Neural progenitor cell (in vitro differentiated cells): ENCODE results near the gene SPACA7. TPM values are rescaled to one million over a fixed set of nuclear protein-coding genes. Genes with fewer than 3 reads are reported as not detected.

Experiments
- DNase-seq: peaks from one replicate; pipeline ENCODE4 v3.0.0-alpha.2; 2016; ENCODE audit warnings: low spot score
- H2AFZ ChIP-seq: fragments of 200-600 bp; sonication (generic); replicated peaks from 2 replicates; pipeline ENCODE4 v1.6.1; 2016; ENCODE audit warnings: antibody characterized with exemption
- H3F3A ChIP-seq: fragments of 200-600 bp; sonication (generic); 2 replicates; pipeline ENCODE4 v1.6.1; 2016; ENCODE audit warnings: antibody characterized with exemption, low read depth
- H3K27ac ChIP-seq: fragments of 200-600 bp; sonication (generic); 2 replicates; pipeline ENCODE4 v1.5.1; 2016; ENCODE audit warnings: mild to moderate bottlenecking
- H3K27me3 ChIP-seq: fragments of 200-600 bp; sonication (generic); 2 replicates; pipeline ENCODE4 v1.6.1; 2016; ENCODE audit warnings: mild to moderate bottlenecking, moderate library complexity
- H3K36me3 ChIP-seq: fragments of 200-600 bp; sonication (generic); 2 replicates; pipeline ENCODE4 v1.5.1; 2016
- H3K4me1 ChIP-seq: fragments of 200-600 bp; sonication (generic); 2 replicates; pipeline ENCODE4 v1.6.1; 2016; ENCODE audit warnings: mixed run types
- H3K4me2 ChIP-seq: fragments of 200-600 bp; sonication (generic); 2 replicates; pipeline ENCODE4 v1.6.1; 2016
- H3K4me3 ChIP-seq: fragments of 200-600 bp; sonication (generic); 2 replicates; pipeline ENCODE4 v1.5.1; 2016
- H3K79me2 ChIP-seq: fragments of 200-600 bp; sonication (generic); 2 replicates; pipeline ENCODE4 v1.6.1; 2016; ENCODE audit warnings: low read depth
- H3K9ac ChIP-seq: fragments of 200-600 bp; sonication (generic); 2 replicates; pipeline ENCODE4 v1.6.1; 2016
- H3K9me3 ChIP-seq: fragments of 200-600 bp; sonication (generic); 2 replicates; pipeline ENCODE4 v1.5.1; 2016; ENCODE audit warnings: low read depth
- H4K20me1 ChIP-seq: fragments of 200-600 bp; sonication (generic); 2 replicates; pipeline ENCODE4 v1.6.1; 2016; ENCODE audit warnings: low read depth
- H3K27ac Mint-ChIP-seq: 3 replicates; pipeline ENCODE4 v1.8.0; 2021; ENCODE audit warnings: mixed read lengths
- H3K27me3 Mint-ChIP-seq: 2 replicates; pipeline ENCODE4 v1.8.0; 2022; ENCODE audit warnings: low read depth, mild to moderate bottlenecking, inconsistent platforms, moderate library complexity, mixed read lengths; ENCODE audit not compliant: insufficient read depth
- H3K36me3 Mint-ChIP-seq: 3 replicates; pipeline ENCODE4 v1.8.0; 2021; ENCODE audit warnings: mixed read lengths
- H3K4me1 Mint-ChIP-seq: 3 replicates; pipeline ENCODE4 v1.8.0; 2021; ENCODE audit warnings: mixed read lengths
- H3K4me3 Mint-ChIP-seq: 3 replicates; pipeline ENCODE4 v1.8.0; 2021; ENCODE audit warnings: mild to moderate bottlenecking, moderate library complexity, mixed read lengths
- H3K9me3 Mint-ChIP-seq: 3 replicates; pipeline ENCODE4 v1.8.0; 2020; ENCODE audit warnings: mixed read lengths
- EZH2 ChIP-seq: fragments of 200-600 bp; sonication (generic); IDR thresholded peaks from 2 replicates; pipeline ENCODE4 v1.6.1; 2017; ENCODE audit warnings: antibody characterized with exemption, mild to moderate bottlenecking, moderate library complexity
- EZH2phosphoT487 ChIP-seq: fragments of 200-600 bp; sonication (generic); IDR thresholded peaks from 2 replicates; pipeline ENCODE4 v1.6.1; 2017; ENCODE audit warnings: antibody characterized with exemption
- total RNA-seq: library from RNA; depleted of rRNA; stranded (reverse); fragments of >200 nt; gene quantifications from 2 replicates; pipeline ENCODE4 v1.2.3, GENCODE V29; 2015; ENCODE audit warnings: low replicate concordance
- TF ChIP-seq, protein P1 (sequence below): fragments of 200-600 bp; sonication (generic); IDR thresholded peaks from 2 replicates; pipeline ENCODE4 v1.5.1; 2017; ENCODE audit warnings: antibody characterized with exemption, mild to moderate bottlenecking

The SPACA7 gene
- total RNA-seq, 1 donor from 2014 or later = not detected

DNA sequence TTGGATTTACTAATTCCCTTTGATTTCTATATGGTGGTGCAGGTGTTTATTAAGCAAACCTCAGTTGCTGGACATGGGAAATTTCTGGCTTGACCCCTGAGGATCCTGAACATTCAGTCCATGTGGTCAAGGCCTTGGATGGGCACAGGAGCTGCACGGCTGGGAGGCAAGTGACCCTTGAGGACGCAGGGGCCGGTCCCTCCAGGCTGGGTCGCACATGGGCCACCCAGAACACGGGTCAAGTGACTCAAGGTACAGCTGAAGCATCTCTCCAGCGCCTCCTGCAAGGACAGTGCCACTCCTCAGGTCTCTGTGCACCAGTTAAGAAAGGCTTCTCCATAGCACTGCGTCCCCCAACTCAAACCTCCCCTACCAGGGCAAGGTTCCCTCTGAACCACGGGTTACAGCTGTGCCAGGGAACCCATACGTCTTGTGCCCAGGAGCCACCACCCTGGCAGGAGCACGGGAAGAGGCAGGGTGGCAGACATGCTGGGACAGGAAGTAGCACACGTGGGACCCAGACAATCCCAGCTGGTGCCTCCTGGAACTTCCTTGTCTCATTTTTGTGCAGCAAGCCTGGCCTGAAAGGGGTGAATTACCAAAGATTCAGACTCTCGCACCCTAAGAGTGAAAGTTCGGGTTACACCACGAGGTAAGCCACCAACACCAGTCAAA is 93.1 kb downstream of the SPACA7 start:
- DNase-seq = no peak
- no peak overlapping the region for H3K27ac Mint-ChIP-seq
- H3K9ac ChIP-seq = no peak overlapping the region
- no peak overlapping the region for H3K27ac ChIP-seq
- no peaks in the 10 kb centered on the region for H3K4me1 ChIP-seq
- H2AFZ ChIP-seq = no peak overlapping the region
- H3K4me3 Mint-ChIP-seq = no peak overlapping the region
- no peaks in the 10 kb centered on the region for H3K9me3 ChIP-seq
- no peaks in the 10 kb centered on the region for H3K36me3 ChIP-seq
- H3K36me3 Mint-ChIP-seq = no peaks in the 10 kb centered on the region
- no peaks in the 10 kb centered on the region for H3K79me2 ChIP-seq
- H3K4me3 ChIP-seq = no peak overlapping the region
- no peaks in the 10 kb centered on the region for H4K20me1 ChIP-seq
- H3K9me3 Mint-ChIP-seq = peaks cover 10% of the 10 kb centered on the region
- no peaks in the 10 kb centered on the region for H3K27me3 Mint-ChIP-seq
- H3K4me2 ChIP-seq = no peak overlapping the region
- no peaks in the 10 kb centered on the region for H3K4me1 Mint-ChIP-seq
- no peak for TF ChIP-seq EZH2
- TF ChIP-seq, protein P1, sequence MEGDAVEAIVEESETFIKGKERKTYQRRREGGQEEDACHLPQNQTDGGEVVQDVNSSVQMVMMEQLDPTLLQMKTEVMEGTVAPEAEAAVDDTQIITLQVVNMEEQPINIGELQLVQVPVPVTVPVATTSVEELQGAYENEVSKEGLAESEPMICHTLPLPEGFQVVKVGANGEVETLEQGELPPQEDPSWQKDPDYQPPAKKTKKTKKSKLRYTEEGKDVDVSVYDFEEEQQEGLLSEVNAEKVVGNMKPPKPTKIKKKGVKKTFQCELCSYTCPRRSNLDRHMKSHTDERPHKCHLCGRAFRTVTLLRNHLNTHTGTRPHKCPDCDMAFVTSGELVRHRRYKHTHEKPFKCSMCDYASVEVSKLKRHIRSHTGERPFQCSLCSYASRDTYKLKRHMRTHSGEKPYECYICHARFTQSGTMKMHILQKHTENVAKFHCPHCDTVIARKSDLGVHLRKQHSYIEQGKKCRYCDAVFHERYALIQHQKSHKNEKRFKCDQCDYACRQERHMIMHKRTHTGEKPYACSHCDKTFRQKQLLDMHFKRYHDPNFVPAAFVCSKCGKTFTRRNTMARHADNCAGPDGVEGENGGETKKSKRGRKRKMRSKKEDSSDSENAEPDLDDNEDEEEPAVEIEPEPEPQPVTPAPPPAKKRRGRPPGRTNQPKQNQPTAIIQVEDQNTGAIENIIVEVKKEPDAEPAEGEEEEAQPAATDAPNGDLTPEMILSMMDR = no peak
- no peak for TF ChIP-seq EZH2phosphoT487
- H3F3A ChIP-seq = no peaks in the 10 kb centered on the region
- no peaks in the 10 kb centered on the region for H3K27me3 ChIP-seq

DNA sequence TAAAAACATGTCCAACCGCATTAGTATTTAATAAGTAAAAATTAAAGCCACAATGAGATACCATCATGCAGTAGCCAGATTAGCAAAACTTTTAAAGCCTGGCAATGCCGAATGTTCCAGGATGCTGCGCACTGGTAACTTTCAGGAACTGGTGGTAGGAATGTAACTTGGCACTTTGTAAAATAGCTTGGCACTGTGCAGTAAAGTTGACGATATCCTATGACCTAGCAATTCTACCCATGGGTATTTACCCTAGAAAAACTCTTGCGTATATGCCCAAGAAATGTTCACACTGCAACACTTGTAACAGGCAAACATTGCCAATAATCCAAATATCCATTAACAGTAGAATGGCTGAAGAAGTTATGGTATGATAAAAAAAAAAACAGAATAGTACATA is 97.7 kb downstream of the SPACA7 start:
- Histone ChIP-seq H3K36me3 (no peaks in the 10 kb centered on the region), H2AFZ (no peak overlapping the region), H3F3A (no peaks in the 10 kb centered on the region), H3K9ac (no peak overlapping the region), H3K4me1 (no peaks in the 10 kb centered on the region), H4K20me1 (no peaks in the 10 kb centered on the region), H3K79me2 (no peaks in the 10 kb centered on the region), H3K4me3 (no peak overlapping the region), H3K9me3 (no peaks in the 10 kb centered on the region), H3K4me2 (no peak overlapping the region), H3K27ac (no peak overlapping the region), H3K27me3 (no peaks in the 10 kb centered on the region)
- Mint-ChIP-seq H3K4me1 (no peaks in the 10 kb centered on the region), H3K4me3 (no peak overlapping the region), H3K9me3 (peaks cover 10% of the 10 kb centered on the region), H3K27ac (no peak overlapping the region), H3K27me3 (no peaks in the 10 kb centered on the region), H3K36me3 (no peaks in the 10 kb centered on the region)
- DNase-seq = no peak
- TF ChIP-seq EZH2 (no peak), EZH2phosphoT487 (no peak)
- TF ChIP-seq, protein P1 = no peak

DNA sequence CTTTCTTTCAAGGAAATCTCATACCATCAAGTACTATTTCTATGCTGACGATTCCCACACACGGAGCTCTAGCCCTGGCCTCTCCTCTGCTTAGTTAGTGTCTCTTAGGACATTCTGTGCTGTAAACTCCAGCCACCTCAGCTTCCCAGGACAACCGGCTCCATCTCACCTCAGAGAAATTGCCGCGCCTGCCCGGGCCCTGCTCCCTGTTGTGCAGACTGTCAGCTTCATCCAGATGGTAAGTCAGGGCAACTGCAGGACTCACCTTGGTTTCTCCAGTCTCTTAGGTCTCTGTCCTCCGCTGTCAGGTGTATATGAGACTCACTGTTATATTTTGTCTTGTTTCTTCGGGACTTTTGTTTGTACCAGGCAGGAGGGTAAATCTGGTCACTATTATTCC is 98.7 kb downstream of the SPACA7 start:
- Histone ChIP-seq H3K36me3 (no peaks in the 10 kb centered on the region), H3K9me3 (no peaks in the 10 kb centered on the region), H3F3A (no peaks in the 10 kb centered on the region), H3K79me2 (no peaks in the 10 kb centered on the region), H3K27me3 (no peaks in the 10 kb centered on the region), H3K9ac (no peak overlapping the region), H3K4me3 (no peak overlapping the region), H4K20me1 (no peaks in the 10 kb centered on the region), H2AFZ (no peak overlapping the region), H3K4me2 (no peak overlapping the region), H3K27ac (no peak overlapping the region), H3K4me1 (no peaks in the 10 kb centered on the region)
- no peak for DNase-seq
- Mint-ChIP-seq H3K36me3 (no peaks in the 10 kb centered on the region), H3K4me3 (no peak overlapping the region), H3K9me3 (peaks cover 12% of the 10 kb centered on the region), H3K27ac (no peak overlapping the region), H3K4me1 (no peaks in the 10 kb centered on the region), H3K27me3 (no peaks in the 10 kb centered on the region)
- no peak for TF ChIP-seq EZH2phosphoT487
- TF ChIP-seq, protein P1 = no peak
- no peak for TF ChIP-seq EZH2
